HepG2 (cell line): ENCODE results near the gene TP53TG5. TPM values are rescaled to one million over a fixed set of nuclear protein-coding genes. Genes with fewer than 3 reads are reported as not detected.

Experiments
- ARNT ChIP-seq: fragments of 450-650 bp; IDR thresholded peaks from 2 replicates; pipeline ENCODE4 v1.6.1; 2017
- BRCA1 ChIP-seq: sonication (generic); formaldehyde crosslinking; IDR thresholded peaks from 2 replicates; pipeline ENCODE4 v1.4.0; 2020; ENCODE audit warnings: missing genetic modification reagents
- FOXK1 ChIP-seq: sonication (generic); formaldehyde crosslinking; IDR thresholded peaks from 2 replicates; pipeline ENCODE4 v1.4.0; 2020; ENCODE audit warnings: low read depth, missing genetic modification reagents, borderline replicate concordance
- MEIS2 ChIP-seq: sonication (generic); formaldehyde crosslinking; IDR thresholded peaks from 2 replicates; pipeline ENCODE4 v1.9.0; 2021; ENCODE audit warnings: mild to moderate bottlenecking, missing genetic modification reagents
- NCOA5 ChIP-seq: sonication (generic); formaldehyde crosslinking; IDR thresholded peaks from 2 replicates; pipeline ENCODE4 v1.4.0; 2020; ENCODE audit warnings: missing genetic modification reagents
- PAXIP1 ChIP-seq: sonication (generic); formaldehyde crosslinking; conservative IDR thresholded peaks from 2 replicates; pipeline ENCODE4 v1.4.0; 2020; ENCODE audit warnings: mild to moderate bottlenecking, missing genetic modification reagents, moderate library complexity
- SALL2 ChIP-seq: sonication (generic); formaldehyde crosslinking; IDR thresholded peaks from 2 replicates; pipeline ENCODE4 v1.8.1; 2023; ENCODE audit warnings: mild to moderate bottlenecking, missing genetic modification reagents, inconsistent platforms
- ZIK1 ChIP-seq: sonication (generic); formaldehyde crosslinking; IDR thresholded peaks from 2 replicates; pipeline ENCODE4 v1.5.0; 2020; ENCODE audit warnings: mild to moderate bottlenecking, low read depth, missing genetic modification reagents, borderline replicate concordance
- ZNF567 ChIP-seq: sonication (generic); formaldehyde crosslinking; IDR thresholded peaks from 2 replicates; pipeline ENCODE4 v1.8.1; 2023; ENCODE audit warnings: mild to moderate bottlenecking, missing genetic modification reagents, borderline replicate concordance
- ZNF589 ChIP-seq: sonication (generic); formaldehyde crosslinking; conservative IDR thresholded peaks from 2 replicates; pipeline ENCODE4 v1.8.0; 2022; ENCODE audit warnings: mild to moderate bottlenecking, moderate library complexity, missing genetic modification reagents
- ZNF816 ChIP-seq: sonication (generic); formaldehyde crosslinking; IDR thresholded peaks from 2 replicates; pipeline ENCODE4 v1.8.0; 2022; ENCODE audit warnings: missing genetic modification reagents, mild to moderate bottlenecking, borderline replicate concordance
- polyA plus RNA-seq, 8 experiments: library from polyadenylated mRNA; depleted of rRNA in 3 of 8; stranded (reverse) in 7 of 8; unstranded in 1 of 8; fragments of >200 nt; fragmentation: Illumina TruSeq in 4 of 8; extraction: Trizol in 4 of 8; gene quantifications; 2 replicates each; pipeline versions ENCODE4 v1.2.1 to v1.2.3, GENCODE V29; 2011 to 2016; ENCODE audit warnings: low read depth in 4 of 8, missing spikeins in 1 of 8, mixed read lengths in 1 of 8; ENCODE audit not compliant: insufficient read depth in 1 of 8
- total RNA-seq, 5 experiments: library from RNA; depleted of rRNA; stranded (reverse); fragments of >200 nt; fragmentation: Illumina TruSeq; extraction: Trizol; gene quantifications; 2 replicates each; pipeline ENCODE4 v1.2.3, GENCODE V29; 2016; ENCODE audit warnings: low read depth in 1 of 5
- TF ChIP-seq, protein P1 (sequence below): sonication (generic); formaldehyde crosslinking; IDR thresholded peaks from 2 replicates; pipeline ENCODE4 v1.4.0; 2020; ENCODE audit warnings: low read depth, missing genetic modification reagents
- TF ChIP-seq, protein P2 (sequence below): sonication (generic); formaldehyde crosslinking; IDR thresholded peaks from 2 replicates; pipeline ENCODE4 v1.5.1; 2020; ENCODE audit warnings: mild to moderate bottlenecking, missing genetic modification reagents, moderate library complexity
- TF ChIP-seq, protein P3 (sequence below): sonication (generic); formaldehyde crosslinking; IDR thresholded peaks from 2 replicates; pipeline ENCODE4 v1.5.0; 2020; ENCODE audit warnings: mild to moderate bottlenecking, missing genetic modification reagents

TP53TG5 gene
- total and polyA plus RNA-seq, 2 of the 13 experiments (the other 11 are each of a cell fraction or from before 2014, with no cell fraction given), result 0.11 TPM; not detected in 1

DNA sequence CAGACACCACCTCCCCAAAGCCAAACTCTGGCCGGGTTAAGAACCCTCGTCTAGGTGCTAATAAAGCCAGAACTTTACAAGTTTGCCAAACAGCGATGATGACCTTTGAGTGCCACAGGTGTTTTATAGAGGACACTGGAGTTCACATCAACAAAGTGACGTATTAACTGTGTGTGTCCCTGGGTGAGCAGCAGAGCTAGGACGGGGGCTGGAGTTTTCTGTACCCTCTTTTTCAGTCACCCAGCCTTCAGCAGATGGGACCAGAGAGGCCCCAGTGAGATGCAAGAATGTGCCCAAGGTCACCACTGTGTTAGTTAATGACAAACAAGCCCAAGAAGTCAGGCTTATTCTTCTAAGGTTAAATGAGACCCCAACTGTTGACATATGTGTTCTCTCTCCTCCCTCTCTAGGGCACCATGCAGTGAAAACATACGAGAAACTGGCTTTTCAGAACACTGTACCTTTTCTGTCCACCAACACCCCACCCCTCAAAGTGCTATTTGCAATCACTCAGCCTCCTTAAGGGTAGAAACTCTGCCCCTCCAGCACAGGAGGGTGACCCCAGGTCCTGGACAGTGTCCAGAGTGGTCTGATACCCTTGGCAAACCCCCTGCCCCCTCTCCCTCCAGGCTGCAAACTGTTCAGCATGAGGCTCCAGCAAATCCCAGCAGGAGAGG is 35.1 kb downstream of the TP53TG5 start (continued):
- TF ChIP-seq MEIS2 (CRISPR knock-in tag) (peak; percentile 55; the same call in 1 of the 2 replicates), SALL2 (CRISPR knock-in tag) (peak; percentile 68; the same call in 1 of the 2 replicates), ZNF567 (CRISPR knock-in tag) (no peak), ZNF589 (CRISPR knock-in tag) (no peak), PAXIP1 (no peak), ARNT (no peak), NCOA5 (no peak), ZNF816 (no peak), FOXK1 (CRISPR knock-in tag) (0 out of 2 replicates have a peak, but pooled peaks have one; percentile 22), BRCA1 (CRISPR knock-in tag) (no peak), ZIK1 (CRISPR knock-in tag) (0 out of 2 replicates have a peak, but pooled peaks have one; percentile 4)
- TF ChIP-seq, protein P1, sequence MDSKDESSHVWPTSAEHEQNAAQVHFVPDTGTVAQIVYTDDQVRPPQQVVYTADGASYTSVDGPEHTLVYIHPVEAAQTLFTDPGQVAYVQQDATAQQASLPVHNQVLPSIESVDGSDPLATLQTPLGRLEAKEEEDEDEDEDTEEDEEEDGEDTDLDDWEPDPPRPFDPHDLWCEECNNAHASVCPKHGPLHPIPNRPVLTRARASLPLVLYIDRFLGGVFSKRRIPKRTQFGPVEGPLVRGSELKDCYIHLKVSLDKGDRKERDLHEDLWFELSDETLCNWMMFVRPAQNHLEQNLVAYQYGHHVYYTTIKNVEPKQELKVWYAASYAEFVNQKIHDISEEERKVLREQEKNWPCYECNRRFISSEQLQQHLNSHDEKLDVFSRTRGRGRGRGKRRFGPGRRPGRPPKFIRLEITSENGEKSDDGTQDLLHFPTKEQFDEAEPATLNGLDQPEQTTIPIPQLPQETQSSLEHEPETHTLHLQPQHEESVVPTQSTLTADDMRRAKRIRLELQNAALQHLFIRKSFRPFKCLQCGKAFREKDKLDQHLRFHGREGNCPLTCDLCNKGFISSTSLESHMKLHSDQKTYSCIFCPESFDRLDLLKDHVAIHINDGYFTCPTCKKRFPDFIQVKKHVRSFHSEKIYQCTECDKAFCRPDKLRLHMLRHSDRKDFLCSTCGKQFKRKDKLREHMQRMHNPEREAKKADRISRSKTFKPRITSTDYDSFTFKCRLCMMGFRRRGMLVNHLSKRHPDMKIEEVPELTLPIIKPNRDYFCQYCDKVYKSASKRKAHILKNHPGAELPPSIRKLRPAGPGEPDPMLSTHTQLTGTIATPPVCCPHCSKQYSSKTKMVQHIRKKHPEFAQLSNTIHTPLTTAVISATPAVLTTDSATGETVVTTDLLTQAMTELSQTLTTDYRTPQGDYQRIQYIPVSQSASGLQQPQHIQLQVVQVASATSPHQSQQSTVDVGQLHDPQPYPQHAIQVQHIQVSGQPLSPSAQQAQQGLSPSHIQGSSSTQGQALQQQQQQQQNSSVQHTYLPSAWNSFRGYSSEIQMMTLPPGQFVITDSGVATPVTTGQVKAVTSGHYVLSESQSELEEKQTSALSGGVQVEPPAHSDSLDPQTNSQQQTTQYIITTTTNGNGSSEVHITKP (CRISPR knock-in tag), result no peak
- TF ChIP-seq, protein P2, sequence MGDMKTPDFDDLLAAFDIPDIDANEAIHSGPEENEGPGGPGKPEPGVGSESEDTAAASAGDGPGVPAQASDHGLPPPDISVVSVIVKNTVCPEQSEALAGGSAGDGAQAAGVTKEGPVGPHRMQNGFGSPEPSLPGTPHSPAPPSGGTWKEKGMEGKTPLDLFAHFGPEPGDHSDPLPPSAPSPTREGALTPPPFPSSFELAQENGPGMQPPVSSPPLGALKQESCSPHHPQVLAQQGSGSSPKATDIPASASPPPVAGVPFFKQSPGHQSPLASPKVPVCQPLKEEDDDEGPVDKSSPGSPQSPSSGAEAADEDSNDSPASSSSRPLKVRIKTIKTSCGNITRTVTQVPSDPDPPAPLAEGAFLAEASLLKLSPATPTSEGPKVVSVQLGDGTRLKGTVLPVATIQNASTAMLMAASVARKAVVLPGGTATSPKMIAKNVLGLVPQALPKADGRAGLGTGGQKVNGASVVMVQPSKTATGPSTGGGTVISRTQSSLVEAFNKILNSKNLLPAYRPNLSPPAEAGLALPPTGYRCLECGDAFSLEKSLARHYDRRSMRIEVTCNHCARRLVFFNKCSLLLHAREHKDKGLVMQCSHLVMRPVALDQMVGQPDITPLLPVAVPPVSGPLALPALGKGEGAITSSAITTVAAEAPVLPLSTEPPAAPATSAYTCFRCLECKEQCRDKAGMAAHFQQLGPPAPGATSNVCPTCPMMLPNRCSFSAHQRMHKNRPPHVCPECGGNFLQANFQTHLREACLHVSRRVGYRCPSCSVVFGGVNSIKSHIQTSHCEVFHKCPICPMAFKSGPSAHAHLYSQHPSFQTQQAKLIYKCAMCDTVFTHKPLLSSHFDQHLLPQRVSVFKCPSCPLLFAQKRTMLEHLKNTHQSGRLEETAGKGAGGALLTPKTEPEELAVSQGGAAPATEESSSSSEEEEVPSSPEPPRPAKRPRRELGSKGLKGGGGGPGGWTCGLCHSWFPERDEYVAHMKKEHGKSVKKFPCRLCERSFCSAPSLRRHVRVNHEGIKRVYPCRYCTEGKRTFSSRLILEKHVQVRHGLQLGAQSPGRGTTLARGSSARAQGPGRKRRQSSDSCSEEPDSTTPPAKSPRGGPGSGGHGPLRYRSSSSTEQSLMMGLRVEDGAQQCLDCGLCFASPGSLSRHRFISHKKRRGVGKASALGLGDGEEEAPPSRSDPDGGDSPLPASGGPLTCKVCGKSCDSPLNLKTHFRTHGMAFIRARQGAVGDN (CRISPR knock-in tag), result peak; percentile 21; the same call in 1 of the 2 replicates
- TF ChIP-seq, protein P3, sequence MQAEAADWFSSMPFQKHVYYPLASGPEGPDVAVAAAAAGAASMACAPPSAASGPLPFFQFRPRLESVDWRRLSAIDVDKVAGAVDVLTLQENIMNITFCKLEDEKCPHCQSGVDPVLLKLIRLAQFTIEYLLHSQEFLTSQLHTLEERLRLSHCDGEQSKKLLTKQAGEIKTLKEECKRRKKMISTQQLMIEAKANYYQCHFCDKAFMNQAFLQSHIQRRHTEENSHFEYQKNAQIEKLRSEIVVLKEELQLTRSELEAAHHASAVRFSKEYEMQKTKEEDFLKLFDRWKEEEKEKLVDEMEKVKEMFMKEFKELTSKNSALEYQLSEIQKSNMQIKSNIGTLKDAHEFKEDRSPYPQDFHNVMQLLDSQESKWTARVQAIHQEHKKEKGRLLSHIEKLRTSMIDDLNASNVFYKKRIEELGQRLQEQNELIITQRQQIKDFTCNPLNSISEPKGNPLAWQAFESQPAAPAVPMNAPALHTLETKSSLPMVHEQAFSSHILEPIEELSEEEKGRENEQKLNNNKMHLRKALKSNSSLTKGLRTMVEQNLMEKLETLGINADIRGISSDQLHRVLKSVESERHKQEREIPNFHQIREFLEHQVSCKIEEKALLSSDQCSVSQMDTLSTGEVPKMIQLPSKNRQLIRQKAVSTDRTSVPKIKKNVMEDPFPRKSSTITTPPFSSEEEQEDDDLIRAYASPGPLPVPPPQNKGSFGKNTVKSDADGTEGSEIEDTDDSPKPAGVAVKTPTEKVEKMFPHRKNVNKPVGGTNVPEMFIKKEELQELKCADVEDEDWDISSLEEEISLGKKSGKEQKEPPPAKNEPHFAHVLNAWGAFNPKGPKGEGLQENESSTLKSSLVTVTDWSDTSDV, result no peak
